GM18517 (cell line): ENCODE results near the gene OSBPL8.

Experiments
- ATAC-seq: cut with Tn5 transposase; IDR thresholded peaks from one replicate; pipeline ENCODE4 v1.9.1; 2021; ENCODE audit warnings: mild to moderate bottlenecking, moderate library complexity; ENCODE audit not compliant: unreplicated experiment

Gene OSBPL8

GRCh38 chr12:76559400-76560085 is at the start of gene OSBPL8:
OSBPL8 (minus strand) TSS chr12:76559771; CDS start chr12:76487551, 72,220 bp downstream.
- ATAC-seq: peak; percentile 72

DNA sequence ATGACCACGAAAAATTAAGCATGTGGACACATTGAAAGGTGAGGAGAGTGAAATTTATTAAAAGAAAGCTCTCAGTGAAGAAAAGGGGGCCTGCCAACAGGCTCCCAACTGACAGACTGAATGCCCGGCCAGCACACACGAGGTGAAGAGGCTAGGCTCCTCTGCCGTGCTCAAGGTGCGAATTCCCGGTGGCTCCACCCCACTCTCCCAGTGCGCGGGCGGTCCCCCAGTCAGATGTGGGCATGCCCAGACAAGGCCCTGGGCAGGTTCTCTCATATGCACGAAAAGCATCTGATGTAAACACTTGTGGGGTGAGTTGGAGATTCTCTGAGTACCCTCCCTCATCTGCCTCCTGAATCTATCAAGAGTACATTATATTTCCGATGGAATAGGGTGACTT is 48.5 kb upstream of the OSBPL8 start:
- no peak for ATAC-seq

DNA sequence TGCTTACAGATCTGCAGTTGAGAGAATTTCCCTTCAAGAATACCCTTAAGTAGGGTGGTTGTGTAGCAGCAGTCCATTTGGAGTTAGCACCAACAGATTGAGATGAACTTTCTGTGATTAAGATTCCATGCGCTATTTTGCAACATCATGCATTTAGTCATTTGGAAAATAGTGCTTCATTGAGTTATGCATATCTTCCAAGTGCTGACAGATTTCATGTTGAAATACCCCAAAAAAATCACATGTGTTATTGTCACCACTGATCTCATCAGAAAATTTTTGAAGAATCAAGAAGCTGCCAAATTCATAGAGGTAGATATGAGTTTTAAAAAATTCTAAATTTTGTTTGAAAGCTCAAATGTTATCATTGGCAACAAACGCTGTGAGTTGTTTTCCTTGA is 35.5 kb upstream of the OSBPL8 start:
- ATAC-seq: no peak

- no peak for ATAC-seq
These were observed 31.9 kb upstream of the OSBPL8 start for GRCh38 chr12:76591476-76591875.

GRCh38 chr12:76590131-76590530 is 30.6 kb upstream of the OSBPL8 start:
- ATAC-seq: no peak

DNA sequence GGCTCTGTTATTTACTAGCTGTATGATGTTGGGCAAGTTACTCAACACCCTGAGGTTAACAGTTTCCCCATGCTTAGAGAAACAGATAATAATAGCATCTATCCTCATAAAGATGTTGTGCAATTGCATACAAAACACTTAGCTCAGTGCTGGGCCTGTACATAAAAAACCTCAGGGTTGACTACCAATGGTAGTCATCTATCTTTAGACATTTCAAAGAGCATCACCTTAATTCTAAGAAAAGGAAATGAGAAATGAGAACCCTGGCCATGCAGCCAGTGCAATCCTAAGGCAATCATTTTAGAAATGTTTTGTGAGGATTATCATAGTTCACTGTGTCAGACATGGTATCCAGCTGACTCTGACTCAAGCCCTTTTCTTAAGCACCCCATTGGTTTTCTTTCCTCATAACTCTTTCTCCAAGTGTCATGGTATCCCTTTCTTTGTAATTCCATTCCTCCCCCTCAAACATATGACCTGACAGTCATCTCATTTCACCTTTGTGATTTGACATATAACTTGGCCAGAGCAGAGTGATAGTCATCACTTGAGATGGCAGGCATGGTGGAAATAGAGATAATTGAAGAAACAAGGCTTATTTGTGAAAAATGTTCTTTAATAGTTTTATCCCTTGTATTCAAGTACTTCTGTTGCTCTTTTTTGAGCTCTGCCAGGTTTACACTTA is 29.5 kb upstream of the OSBPL8 start:
- ATAC-seq: no peak

- ATAC-seq: no peak
These were observed 28.0 kb upstream of the OSBPL8 start for GRCh38 chr12:76587428-76588178.

- ATAC-seq: peak; percentile 80
These were observed 27.3 kb upstream of the OSBPL8 start for GRCh38 chr12:76586764-76587395.

DNA sequence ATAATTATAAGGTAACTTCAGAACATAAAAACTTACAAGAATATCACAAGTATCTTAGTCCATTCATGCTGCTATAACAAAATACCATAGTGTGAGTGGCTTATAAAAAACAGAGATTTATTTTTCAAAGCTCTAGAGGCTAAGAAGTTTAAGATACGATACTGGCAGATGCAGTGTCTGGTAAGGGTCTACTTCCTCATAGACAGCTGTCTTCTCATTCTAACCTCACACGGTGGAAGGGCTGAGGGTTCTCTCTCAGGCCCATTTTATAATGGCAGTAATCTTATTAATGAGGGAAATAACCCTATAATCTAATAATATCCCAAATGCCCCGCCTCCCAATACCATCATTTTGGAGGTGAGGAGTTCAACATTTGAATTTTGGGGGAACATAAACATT is 23.7 kb upstream of the OSBPL8 start:
- ATAC-seq: no peak

DNA sequence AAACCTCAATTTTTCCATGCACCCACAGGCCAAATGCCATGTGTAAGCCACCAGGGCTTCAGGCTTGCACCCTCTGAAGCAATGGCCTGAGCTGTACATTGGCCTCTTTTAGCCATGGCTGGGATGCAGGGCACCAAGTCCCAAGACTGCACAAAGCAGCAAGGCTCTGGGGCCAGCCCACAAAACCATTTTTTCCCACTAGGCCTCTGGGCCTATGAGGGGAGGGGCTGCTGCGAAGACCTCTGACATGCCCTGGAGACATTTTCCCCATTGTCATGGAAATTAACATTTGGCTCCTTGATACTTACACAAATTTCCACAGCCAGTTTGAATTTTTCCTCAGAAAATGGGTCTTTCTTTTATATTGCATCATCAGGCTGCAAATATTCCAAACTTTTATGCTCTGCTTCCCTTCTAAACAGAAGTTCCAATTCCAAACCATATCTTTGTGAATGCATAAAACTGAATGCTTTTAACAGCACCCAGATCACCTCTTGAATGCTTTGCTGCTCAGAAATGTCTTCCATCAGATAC is 14.3 kb upstream of the OSBPL8 start:
- no peak for ATAC-seq

DNA sequence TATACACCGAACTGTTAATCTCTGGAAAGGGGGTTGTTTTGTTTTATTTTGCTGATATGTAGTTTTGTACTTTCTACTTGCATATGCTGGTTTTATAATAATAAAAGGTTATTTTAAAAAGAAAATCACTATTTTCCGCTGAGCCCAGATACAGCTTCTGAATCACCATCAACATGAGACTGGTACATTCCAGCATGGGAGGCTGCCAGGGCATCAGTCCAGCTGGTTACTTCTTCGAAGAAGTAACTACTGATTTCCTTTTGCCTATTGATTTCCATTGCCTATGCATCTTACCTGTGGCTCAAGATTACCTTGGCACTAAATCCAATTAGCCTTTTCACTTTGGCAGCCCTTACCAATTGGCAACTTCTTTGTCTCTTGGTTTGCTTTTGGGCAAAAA is 11.7 kb upstream of the OSBPL8 start:
- no peak for ATAC-seq

- no peak for ATAC-seq
These were observed 10.4 kb upstream of the OSBPL8 start for GRCh38 chr12:76569685-76570604.

GRCh38 chr12:76568888-76569551 is 9.4 kb upstream of the OSBPL8 start:
- no peak for ATAC-seq

GRCh38 chr12:76568130-76568529 is 8.6 kb upstream of the OSBPL8 start:
- no peak for ATAC-seq

GRCh38 chr12:76563061-76563460 is 3.5 kb upstream of the OSBPL8 start:
- ATAC-seq: no peak

DNA sequence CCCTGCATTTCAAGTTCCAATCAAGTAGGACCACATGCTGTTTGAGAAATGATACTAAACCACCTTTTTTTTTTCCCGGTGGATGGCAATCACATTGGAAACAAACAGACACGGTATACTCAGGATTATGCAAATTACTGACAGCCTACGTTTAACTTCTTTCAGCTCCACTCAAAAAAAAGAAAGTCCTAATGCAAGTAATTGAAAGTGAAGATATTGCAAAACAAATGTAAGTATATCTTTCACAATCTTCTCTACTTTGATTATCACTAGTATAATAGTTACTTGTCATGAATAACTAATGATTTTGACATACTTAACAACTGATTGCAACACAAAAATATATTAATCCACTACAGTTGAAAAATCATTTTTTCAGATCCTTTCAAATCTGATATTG is 2.6 kb upstream of the OSBPL8 start:
- ATAC-seq: no peak

DNA sequence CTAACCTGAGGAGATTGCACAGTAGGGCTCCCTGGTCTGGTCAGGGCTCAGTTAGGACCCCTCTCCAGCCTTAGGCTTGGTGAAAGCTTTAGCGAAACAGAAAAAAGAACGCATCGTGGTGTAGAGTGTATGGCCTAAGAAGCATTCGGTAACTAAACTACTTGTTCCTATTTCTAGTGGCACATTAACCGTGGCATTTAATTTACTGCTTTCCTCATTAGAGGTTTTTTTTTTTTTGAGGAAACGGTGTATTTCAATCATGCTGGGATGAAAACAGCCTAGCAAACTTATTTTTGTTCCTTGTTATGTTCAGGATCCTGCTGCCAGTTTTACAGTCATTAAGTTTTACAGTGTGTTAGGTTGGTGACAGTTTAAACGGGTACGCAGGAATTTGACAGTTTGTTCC is 518 bp upstream of the OSBPL8 start:
- ATAC-seq: peak; percentile 50

DNA sequence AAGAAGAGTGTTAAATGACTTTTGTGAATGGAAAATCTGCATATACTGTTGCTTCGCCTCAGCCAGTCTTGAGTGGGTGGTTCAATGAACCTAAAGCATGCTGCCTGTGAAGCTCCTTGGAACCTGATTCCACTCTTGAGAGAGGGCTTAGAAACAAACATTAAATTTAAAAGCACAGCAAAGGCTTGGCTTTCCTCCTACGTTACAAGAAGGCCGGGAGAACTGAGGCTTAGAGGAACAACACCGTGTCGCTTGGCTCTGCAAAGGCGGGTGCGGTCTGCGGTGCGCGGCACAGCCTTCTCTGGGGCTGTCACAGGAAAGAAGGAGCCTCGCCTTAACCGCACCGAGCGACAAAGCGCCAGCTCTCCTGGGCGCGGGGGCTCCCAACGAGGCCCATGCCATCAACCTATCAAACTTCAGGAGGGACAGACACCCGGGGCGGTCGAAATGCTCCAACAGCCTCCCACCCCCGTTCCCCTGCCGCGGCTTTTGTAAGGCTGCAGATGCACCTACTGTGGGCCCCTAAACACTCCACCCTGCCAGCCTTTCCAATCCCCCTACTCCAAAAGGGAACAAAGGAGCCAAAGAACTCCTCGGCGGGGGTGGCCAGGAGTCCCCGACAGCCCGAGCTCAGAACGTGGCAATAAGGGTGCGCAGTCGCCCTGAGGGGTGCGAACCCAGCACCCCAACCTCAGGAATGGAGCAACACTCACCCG is 729 bp downstream of the OSBPL8 start:
- ATAC-seq: peak; percentile 42

DNA sequence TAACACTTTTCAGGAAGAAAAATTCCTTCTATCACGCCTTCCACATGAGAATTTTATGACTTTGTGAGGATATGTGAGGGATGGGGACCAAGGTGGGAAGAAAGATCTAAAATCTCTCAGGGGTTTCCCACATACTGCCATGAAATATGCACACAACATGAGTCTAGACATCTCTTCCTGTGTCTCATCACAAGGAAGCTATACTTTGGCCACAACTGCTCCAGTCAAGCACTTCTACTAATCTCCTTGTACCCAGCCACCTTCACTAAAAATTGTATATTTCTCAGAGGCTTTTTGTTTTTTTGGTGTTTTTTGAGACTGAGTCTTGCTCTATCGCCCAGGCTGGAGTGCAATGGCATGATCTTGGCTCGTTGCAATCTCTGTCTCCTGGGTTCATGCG is 3.2 kb downstream of the OSBPL8 start:
- ATAC-seq: no peak
